Kidney tubule cell (primary cell): Measurements from ENCODE around the gene GPR157.
A peak's percentile ranks its signal among the peaks of the same experiment; 100 is the strongest.

Source experiments
- DNase-seq: peaks from one replicate; pipeline ENCODE4 v3.0.0-alpha.2; 2018; ENCODE audit warnings: low spot score

The GPR157 gene

DNA sequence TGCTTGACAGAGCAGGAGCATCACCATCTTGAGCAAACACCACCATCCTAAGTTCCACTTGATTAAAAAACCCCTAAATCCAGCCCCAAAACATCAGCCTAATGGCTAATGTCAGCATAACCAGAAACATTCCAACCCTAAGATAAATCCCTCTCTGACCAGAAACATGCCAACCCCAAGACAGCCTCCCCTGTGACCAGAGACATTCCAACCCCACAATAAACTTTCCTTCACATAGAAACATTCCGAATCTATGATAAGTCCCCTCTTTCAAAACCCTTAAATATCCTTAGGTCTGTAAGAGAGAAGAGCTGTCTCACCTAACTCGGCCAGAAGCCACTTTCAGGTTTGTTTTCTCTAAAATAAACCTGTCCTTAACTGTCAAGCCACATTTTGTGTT is 42.1 kb downstream of the GPR157 start:
- DNase-seq, result no peak

DNA sequence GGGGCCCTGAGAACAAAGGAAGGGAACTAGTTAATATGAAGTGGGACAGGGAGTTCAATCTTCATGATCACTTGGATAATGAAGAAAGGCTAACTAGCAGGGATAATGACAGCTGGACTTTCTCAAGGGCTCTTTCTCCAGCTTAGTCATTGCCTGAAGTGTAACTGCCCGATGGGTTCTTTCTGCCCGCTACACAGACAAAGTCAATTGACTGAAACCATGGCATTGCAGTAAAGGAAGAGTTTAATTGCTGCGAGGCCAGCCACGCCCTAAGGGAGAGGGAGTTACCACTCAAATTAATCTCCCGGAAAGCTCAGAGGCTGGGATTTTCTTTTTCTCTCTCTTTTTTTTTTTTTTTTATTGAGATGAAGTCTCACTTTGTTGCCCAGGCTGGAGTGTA is 42.9 kb downstream of the GPR157 start:
- DNase-seq, result no peak

DNA sequence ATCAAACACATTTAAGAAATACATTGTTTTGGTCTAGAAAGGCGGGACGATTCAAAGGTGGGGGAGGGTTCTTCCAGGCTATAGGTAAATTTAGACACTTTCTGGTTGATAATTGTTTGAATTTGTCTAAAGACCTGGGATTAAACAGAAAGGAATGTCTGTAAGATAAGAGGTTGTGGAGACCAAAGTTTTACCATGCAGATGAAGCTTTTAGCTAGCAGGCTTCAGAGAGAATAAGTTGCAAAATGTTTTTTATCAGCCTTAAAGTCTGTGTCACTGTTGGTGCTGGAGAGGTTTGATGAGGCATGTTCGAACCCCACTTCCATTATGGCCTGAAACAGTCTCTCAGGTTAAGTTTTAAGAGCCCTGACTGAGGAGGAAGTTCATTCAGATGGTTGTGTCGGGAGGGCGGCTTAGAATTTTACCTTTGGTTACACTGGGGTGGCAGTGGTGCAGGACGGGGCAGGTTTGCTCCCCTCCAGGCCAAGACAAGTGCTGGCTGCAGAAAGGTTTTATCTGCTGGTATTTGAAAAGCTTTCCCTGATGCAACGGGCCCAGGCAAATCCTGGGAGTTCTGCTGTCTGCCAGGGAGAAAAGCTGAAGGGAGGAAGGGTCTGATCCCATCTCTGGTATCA is 43.5 kb downstream of the GPR157 start:
- DNase-seq, result no peak

DNA sequence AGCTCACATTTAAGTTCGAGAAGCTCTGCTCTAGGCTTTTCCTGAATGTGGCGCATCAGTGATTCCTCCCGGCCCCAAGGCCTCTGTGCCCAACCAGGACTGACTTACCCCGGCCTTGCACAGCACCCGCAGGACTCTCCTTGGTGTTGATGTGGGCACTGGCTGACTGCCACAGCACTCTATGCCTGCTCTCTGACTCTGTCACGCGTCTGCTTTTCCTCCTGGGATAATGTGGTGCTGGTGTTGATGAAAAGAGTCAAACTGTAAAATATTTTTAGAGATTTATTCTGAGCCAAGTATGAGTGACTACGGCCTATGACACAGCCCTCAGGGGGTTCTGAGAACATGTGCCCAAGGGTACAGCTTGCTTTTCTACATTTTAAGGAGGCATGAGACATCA is 44.0 kb downstream of the GPR157 start:
- peak; percentile 77 for DNase-seq

DNA sequence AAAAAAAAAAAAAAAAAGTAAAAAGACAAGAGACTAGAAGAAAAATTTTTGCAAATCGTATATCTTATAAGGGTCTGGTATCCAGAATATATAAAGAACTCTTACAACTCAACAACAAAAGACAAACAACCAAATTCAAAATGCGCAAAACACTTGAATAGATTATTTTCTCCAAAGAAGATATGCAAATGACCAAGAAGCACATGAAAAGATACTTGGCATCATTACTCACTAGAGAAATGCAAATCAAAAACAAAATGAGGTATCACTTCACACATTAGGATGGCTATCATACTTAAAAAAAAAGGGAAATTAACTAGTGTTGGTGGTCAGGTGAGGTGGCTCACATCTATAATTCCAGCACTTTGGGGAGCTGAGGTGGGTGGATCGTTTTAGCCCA is 47.4 kb downstream of the GPR157 start:
- no peak for DNase-seq

DNA sequence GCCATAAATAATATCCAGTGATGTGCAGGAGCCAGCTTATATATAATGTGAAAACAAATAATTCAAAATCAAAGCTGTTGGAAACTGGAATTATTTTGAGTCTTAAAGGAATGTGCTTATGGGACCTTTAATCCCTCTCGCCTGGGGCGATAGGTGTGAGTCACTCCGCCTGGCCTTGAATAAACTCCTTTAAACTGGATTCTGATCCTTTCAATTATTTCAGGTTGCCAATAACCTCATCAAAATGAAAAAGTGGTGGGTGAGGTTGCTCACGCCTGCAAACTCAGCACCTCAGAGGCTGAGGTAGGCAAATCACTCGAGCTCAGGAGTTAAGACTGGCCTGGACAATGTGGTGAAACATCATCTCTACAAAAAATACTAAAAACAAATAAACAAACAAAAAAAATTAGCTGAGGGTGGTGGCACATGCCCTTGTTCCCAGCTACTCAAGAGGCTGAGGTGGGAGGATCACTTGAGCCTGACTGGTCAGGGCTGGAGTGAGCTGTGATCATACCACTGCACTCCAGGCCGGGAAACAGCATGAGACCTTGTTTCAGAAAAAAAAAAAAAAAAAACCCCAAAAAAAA is 48.1 kb downstream of the GPR157 start:
- DNase-seq, result peak; percentile 37

DNA sequence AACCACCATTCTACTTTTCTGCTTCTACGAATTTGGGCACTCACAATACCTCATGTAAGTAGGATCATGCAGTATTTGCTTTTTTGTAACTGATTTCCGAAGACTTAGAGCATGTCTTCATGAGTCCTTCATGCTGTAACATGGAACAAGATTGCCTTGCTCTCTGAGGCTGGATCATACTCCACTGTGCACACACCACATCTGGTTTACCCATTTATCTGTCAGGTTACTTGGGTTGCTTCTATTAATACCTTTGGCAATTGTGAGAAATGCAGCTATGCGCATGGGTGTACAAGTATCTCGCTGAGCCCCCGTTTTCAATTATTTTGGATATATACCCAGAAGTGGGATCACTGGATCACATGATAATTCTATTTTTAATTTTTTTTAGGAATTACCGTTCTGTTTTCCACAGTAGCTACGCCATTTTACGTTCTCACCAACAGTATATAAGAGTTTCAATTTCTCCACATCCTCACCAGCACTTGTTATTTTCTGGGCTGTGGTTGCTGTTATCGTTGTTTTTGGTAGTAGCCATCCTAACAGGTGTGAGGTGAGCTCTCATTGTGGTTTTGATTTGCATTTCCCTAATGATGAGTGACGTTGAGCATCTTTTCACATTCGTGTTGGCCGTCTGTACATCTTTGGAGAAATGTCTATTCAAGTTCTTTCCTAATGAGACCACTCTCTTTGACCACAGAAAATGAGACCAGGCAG is 48.8 kb downstream of the GPR157 start:
- no peak for DNase-seq

DNA sequence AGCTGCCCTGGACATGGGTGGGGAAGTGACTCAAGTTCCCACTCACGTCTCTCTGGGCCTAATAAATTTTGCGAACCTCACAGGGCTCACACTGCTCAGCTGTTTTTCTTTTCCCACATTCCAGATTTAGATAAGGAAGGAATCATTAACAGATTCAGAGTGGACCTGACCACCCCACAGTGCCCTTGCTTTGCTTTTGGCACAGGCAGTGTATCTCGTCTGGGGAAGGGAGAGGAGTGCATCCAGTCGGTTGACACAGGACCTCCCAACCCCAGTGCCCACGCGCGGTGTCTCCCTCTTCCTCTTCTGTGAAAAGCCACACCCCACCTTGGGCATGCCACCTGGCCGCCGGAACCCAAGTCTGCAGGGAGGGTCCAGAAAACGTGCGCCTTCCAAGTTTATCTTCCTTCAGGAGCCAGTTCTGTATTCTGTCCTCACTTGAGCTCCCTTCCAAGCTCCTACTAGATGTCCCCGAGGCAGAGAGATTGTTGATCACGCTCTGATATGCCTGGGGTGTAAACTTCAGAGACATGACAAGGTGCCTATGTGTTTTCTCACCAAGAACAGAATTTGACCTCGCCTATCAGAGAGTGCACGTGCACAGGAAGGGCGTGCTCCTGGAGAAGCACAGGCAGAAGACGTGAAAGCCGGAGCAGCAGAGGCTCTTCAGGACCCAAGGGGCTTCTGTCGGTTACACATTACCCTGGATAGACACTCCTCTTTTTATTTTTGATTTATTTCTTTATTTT is 50.0 kb downstream of the GPR157 start:
- no peak for DNase-seq

DNA sequence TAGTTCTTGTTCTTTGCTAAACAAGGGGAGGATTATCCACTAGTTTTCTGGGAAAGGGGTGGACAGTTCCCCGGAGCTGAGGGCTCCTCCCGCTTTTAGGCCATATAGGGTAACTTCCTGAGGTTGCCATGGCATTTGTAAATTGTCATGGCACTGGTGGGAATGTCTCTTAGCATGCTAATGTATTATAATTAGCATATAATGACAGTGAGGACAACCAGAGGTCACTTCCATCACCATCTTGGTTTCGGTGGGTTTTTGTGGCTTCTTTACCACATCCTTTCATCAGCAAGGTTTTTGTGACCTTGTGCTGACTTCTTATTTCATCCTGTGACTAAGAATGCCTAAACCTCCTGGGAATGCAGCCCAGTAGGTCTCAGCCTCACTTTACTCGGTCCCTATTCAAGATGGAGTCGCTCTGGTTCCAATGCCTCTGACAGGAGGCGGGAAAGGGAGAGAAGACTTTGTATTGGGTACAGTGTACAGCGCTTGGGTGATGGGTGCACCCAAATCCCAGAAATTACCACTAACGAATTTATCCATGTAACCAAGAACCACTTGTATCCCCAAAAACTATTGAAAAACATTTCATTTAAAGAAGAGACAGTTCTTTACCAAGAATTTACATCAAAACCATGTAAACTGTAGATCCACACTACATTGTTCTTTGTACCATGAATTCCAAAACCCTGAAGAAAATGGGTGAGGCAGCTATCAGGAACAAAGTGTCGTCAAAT is 50.7 kb downstream of the GPR157 start:
- peak; percentile 66 for DNase-seq

DNA sequence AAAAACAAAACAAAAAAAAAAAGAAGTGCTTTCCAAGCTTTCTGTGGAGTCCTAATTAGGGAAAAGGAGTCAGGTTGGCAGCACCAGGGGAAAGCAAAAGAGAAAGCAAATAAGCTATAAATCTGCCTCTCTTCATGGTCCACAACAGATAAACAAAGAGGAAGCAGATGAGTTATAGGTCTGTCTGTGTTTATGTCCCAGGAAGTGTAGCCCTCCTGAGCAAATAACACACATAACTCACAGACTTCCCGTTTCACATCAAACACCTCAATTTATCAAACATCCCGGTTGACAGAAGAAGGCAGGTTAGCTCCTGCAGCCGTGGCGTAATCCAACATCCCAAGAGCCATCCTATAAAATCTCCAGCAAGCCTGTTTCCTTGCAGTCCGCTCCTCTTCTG is 53.9 kb downstream of the GPR157 start:
- DNase-seq, result no peak

DNA sequence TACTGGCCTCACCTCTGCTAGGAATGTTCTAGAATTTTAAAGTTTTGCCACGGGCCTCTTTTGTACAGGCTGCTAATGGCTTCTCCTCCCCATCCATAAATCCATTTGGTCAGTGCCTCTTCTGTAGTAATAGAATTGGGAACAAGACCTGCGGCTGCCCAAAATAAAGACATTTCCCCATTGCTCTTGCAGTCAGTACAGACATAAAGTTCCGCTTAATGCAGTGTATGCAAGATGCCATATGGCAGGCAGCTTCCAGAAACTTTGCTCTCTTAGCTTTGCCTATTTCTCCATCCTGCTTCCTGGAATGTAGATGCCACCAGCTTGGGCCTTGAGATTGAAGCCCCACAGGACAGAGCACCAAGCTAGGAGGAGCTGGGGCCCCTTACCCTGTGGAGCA is 55.8 kb downstream of the GPR157 start:
- no peak for DNase-seq

DNA sequence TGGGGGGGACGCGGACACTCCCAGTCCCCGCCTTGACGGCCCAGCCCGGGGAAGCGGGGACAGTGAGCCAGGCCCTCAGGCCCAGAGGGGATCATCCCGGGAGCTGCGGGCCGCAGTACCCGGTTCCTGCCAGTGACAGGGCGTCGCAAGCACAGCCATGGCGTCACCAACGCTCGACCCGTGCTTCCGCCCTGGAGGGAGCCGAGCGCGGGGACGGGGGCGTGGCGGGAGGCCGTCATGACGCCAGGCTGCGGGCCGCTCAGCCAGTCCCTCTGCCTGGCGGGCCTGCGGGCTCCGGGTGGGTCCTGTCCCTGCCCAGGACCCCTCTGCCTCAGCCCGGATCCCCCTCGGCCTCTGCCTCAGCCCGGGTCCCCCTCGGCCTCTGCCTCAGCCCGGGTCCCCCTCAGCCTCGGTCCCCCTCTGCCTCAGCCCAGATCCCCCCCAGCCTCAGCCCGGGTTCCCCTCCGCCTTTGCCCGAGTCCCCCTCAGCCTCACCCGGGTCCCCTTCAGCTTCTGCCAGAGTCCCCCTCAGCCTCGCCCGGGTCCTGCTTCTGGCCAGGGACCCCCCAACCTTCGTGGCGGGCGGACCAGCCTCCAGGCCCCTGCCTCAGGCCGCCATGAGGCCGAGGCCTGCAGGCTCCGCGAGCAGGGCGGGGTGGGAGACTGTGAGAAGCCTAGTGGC is 57.2 kb downstream of the GPR157 start:
- DNase-seq, result no peak

DNA sequence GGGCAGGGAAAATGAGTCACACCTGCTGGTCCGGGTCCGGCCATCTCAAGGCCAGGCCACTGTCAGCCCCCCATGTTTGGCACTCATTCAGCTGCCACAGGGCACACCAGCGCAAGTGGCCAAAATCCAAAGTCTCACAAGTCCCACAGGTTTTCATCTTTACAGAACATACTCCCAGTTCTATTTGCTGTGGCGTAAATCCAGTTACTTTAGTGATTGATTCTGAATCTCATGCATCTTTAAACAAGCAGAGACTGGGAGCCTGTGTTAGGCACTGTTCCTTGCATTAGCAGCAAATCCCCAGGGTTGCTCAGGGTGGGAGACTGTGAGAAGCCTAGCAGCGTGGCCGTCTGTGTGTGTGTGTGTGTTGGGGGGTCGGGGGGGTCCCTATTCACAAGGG is 58.4 kb downstream of the GPR157 start:
- no peak for DNase-seq

DNA sequence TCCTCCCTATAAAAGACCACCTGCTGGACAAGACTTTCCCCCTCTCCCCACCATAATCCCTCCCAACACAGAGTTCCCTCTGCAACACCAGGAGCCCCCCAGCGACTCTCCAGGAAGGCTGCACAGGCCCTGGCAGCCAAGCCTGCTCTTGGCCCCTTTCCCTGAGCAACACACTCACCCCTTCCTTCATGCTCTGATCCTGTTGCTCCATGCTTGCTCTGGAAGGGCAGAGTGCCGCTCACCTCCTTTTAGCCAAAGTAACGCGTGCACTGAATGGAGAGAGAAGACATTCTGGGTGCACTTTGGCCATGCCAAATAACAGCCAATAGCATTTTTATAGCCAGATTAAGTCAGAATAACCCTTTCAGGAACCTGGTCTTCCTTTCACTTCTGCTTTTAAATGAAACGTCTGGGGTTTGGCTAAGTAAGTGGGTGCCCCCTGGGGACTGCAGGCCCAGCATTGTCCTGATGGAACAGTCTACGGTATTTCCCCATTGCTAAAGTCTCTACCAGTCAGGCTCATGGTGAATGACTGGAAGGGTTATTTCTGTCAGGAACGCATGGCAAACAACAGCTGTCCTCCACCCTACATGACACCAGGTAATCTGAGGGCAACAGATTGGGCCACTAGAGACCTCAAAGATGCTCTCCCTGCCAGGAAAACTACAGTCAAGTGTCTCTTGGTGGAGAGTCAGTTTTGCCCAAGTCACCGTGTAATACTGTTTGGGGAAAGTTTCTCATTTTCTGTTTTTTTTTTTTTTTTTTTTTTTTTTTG is 59.4 kb downstream of the GPR157 start, which contains the start of gene SLC2A5:
TSS of gene SLC2A5 (minus strand) at position 310 of the 775 bp plus-strand sequence. CDS start at position 211, 99 bp downstream.
- no peak for DNase-seq

DNA sequence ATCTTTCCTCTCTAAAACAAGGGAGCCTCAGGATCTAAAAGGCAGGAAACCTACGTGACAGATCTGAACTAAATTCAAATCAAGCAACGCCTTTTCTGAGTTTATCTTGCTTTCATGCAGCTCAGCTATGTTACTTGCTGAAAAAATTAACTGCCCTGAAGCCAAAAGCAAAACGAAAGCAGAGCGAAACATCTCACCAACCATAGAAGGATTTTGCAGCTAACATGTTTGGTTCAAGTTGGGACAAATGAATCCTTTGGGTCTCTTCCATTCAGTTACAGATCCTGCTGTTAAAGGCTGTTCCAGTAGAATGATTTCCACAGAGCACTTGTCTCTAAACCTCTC is 59.9 kb downstream of the GPR157 start:
- no peak for DNase-seq

DNA sequence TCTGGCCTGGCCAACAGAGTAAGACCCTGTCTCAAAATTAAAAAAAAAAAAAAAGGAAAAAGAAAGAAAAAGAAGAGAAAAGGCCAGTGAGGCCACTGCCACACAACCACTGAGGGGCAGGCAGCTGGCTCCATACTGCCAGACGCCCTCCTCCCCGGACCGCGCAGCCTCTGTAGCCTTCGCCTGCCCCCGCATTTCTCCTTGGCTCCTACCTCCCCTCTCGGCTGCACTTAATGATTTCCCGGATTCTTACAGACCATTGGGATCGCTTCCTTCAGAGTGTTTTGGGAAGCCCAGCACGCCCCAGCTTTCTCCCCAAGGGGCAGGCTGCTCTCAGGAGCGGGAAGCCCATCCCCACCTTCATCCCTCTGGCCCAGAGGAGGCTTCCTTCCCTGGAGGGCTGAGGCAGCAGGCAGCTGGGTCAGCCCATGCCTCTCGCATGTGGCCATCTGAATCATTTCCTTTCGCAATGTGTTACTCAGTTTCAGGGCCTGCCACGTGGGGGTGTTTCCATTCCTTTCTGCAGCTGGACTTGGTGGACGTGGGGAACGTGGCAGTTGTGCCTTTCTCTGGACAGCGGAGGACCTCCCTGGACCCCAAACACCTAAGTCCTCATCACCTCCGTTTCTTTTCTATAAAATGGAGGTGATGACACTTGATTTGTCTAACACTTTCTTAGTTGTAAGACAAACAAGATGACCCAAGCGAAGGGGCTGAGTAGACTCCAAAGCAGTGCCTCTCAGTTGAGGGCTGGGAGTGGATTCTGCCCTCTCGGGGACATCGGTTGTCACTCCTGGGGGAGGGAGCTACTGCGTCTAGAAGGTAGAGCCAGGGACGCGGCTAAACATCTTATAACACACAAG is 61.7 kb downstream of the GPR157 start:
- peak; percentile 74 for DNase-seq

DNA sequence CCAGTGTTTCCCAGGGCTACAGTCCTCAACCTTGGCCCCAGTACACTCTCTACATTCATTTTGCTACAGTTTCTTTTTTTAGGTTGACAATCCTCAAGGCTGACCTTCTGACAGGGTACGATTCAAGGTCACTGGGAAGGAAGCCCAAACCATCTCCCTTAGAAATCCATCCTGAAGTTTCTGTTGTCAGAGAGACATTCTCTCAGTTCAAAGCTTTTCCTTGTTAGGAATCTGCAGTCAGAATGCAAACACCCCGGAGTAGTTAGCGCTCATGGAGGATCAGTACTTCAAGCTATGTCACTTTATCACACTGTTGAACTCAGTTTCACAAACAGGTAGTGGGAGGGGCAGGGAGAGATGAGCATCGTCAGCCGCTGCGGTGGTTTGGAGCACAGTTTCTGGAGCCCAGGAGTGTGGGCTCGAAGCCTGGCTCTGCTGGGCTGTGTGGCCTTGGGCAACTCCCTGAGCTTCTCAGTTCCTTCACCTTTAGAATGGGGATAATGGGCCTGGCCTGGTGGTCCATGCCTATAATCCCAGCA is 63.6 kb downstream of the GPR157 start:
- no peak for DNase-seq

DNA sequence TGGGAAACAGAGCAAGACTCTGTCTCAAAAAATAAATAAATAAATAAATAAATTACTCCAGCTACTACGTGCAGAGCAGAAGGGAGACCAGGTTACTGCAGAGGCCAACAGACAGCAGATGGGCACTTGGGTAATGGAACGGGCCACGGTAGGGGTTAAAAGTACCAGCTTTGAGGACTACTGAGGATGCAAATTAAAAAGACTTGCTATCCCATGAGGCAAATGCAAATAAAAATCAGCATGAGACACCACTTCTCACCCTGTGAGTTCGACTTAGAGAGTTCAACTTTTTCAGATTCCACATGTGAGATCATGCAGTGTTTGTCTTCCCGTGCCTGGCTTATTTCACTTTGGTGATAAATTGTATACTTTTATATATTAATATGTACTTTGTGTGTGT is 66.1 kb downstream of the GPR157 start:
- DNase-seq, result no peak

DNA sequence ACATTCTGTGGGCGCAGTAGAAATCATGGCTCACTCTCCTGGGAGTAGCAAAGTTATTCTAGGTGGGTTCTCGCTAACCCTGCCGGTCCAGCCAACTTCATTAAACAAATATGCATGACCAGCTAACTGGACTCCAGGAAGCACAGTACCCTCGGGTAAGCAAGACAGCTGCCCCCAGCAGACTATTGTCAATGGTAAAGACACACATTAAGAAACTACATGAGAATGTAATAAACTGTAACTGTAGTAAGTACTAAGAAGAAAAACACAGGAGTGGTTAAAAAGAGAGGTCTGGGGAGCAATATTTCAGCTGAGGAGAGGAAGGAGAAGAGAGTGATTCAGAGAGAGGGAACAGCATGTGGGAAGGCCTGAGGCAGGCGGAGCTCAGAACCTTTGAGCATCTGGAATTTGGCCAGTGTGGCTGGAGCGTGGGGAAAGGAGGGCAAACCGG is 66.9 kb downstream of the GPR157 start:
- DNase-seq, result no peak
